Neural progenitor cell (in vitro differentiated cells): ENCODE measurements around the gene RPL10A. TPM values are rescaled to one million over a fixed set of nuclear protein-coding genes. Genes with fewer than 3 reads are reported as not detected.

Experiments
- DNase-seq: peaks from one replicate; pipeline ENCODE4 v3.0.0-alpha.2; 2016; ENCODE audit warnings: low spot score
- H2AFZ ChIP-seq: fragments of 200-600 bp; sonication (generic); replicated peaks from 2 replicates; pipeline ENCODE4 v1.6.1; 2016; ENCODE audit warnings: antibody characterized with exemption
- H3F3A ChIP-seq: fragments of 200-600 bp; sonication (generic); 2 replicates; pipeline ENCODE4 v1.6.1; 2016; ENCODE audit warnings: antibody characterized with exemption, low read depth
- H3K27ac ChIP-seq: fragments of 200-600 bp; sonication (generic); 2 replicates; pipeline ENCODE4 v1.5.1; 2016; ENCODE audit warnings: mild to moderate bottlenecking
- H3K27me3 ChIP-seq: fragments of 200-600 bp; sonication (generic); 2 replicates; pipeline ENCODE4 v1.6.1; 2016; ENCODE audit warnings: mild to moderate bottlenecking, moderate library complexity
- H3K36me3 ChIP-seq: fragments of 200-600 bp; sonication (generic); 2 replicates; pipeline ENCODE4 v1.5.1; 2016
- H3K4me1 ChIP-seq: fragments of 200-600 bp; sonication (generic); 2 replicates; pipeline ENCODE4 v1.6.1; 2016; ENCODE audit warnings: mixed run types
- H3K4me2 ChIP-seq: fragments of 200-600 bp; sonication (generic); 2 replicates; pipeline ENCODE4 v1.6.1; 2016
- H3K4me3 ChIP-seq: fragments of 200-600 bp; sonication (generic); 2 replicates; pipeline ENCODE4 v1.5.1; 2016
- H3K79me2 ChIP-seq: fragments of 200-600 bp; sonication (generic); 2 replicates; pipeline ENCODE4 v1.6.1; 2016; ENCODE audit warnings: low read depth
- H3K9ac ChIP-seq: fragments of 200-600 bp; sonication (generic); 2 replicates; pipeline ENCODE4 v1.6.1; 2016
- H3K9me3 ChIP-seq: fragments of 200-600 bp; sonication (generic); 2 replicates; pipeline ENCODE4 v1.5.1; 2016; ENCODE audit warnings: low read depth
- H4K20me1 ChIP-seq: fragments of 200-600 bp; sonication (generic); 2 replicates; pipeline ENCODE4 v1.6.1; 2016; ENCODE audit warnings: low read depth
- H3K27ac Mint-ChIP-seq: 3 replicates; pipeline ENCODE4 v1.8.0; 2021; ENCODE audit warnings: mixed read lengths
- H3K27me3 Mint-ChIP-seq: 2 replicates; pipeline ENCODE4 v1.8.0; 2022; ENCODE audit warnings: low read depth, mild to moderate bottlenecking, inconsistent platforms, moderate library complexity, mixed read lengths; ENCODE audit not compliant: insufficient read depth
- H3K36me3 Mint-ChIP-seq: 3 replicates; pipeline ENCODE4 v1.8.0; 2021; ENCODE audit warnings: mixed read lengths
- H3K4me1 Mint-ChIP-seq: 3 replicates; pipeline ENCODE4 v1.8.0; 2021; ENCODE audit warnings: mixed read lengths
- H3K4me3 Mint-ChIP-seq: 3 replicates; pipeline ENCODE4 v1.8.0; 2021; ENCODE audit warnings: mild to moderate bottlenecking, moderate library complexity, mixed read lengths
- H3K9me3 Mint-ChIP-seq: 3 replicates; pipeline ENCODE4 v1.8.0; 2020; ENCODE audit warnings: mixed read lengths
- CTCF ChIP-seq: fragments of 200-600 bp; sonication (generic); IDR thresholded peaks from 2 replicates; pipeline ENCODE4 v1.5.1; 2017; ENCODE audit warnings: antibody characterized with exemption, mild to moderate bottlenecking
- EZH2 ChIP-seq: fragments of 200-600 bp; sonication (generic); IDR thresholded peaks from 2 replicates; pipeline ENCODE4 v1.6.1; 2017; ENCODE audit warnings: antibody characterized with exemption, mild to moderate bottlenecking, moderate library complexity
- EZH2phosphoT487 ChIP-seq: fragments of 200-600 bp; sonication (generic); IDR thresholded peaks from 2 replicates; pipeline ENCODE4 v1.6.1; 2017; ENCODE audit warnings: antibody characterized with exemption
- total RNA-seq: library from RNA; depleted of rRNA; stranded (reverse); fragments of >200 nt; gene quantifications from 2 replicates; pipeline ENCODE4 v1.2.3, GENCODE V29; 2015; ENCODE audit warnings: low replicate concordance

The RPL10A gene
- total RNA-seq, 1 donor from 2014 or later = 2,002 TPM

GRCh38 chr6:35453236-35453635 is 15.0 kb upstream of the RPL10A start:
- Mint-ChIP-seq H3K4me1 (peaks cover 38% of the 10 kb centered on the region), H3K36me3 (peaks cover 9% of the 10 kb centered on the region), H3K4me3 (peak overlapping the region; percentile 83), H3K27me3 (peaks cover 9% of the 10 kb centered on the region), H3K27ac (no peak overlapping the region), H3K9me3 (no peaks in the 10 kb centered on the region)
- no peak overlapping the region for H3K27ac ChIP-seq
- no peak overlapping the region for H3K9ac ChIP-seq
- peaks cover 2% of the 10 kb centered on the region for H4K20me1 ChIP-seq
- H3K4me1 ChIP-seq = peaks cover 30% of the 10 kb centered on the region
- no peak overlapping the region for H2AFZ ChIP-seq
- peak overlapping the region; percentile 55 for H3K4me3 ChIP-seq
- no peaks in the 10 kb centered on the region for H3K36me3 ChIP-seq
- H3K27me3 ChIP-seq = peaks cover 32% of the 10 kb centered on the region
- H3K9me3 ChIP-seq = no peaks in the 10 kb centered on the region
- H3F3A ChIP-seq = peaks cover 25% of the 10 kb centered on the region
- DNase-seq = no peak
- peak overlapping the region; percentile 88 for H3K4me2 ChIP-seq
- TF ChIP-seq EZH2phosphoT487 (no peak), EZH2 (no peak), CTCF (no peak)
- no peaks in the 10 kb centered on the region for H3K79me2 ChIP-seq

GRCh38 chr6:35454391-35455110 is 13.7 kb upstream of the RPL10A start:
- H3K9me3 ChIP-seq = no peaks in the 10 kb centered on the region
- DNase-seq = peak; percentile 39
- H3K79me2 ChIP-seq = no peaks in the 10 kb centered on the region
- H3K9ac ChIP-seq = no peak overlapping the region
- no peak overlapping the region for H2AFZ ChIP-seq
- H3K4me3 ChIP-seq = peak overlapping the region; percentile 55
- Mint-ChIP-seq H3K4me1 (peaks cover 38% of the 10 kb centered on the region), H3K9me3 (no peaks in the 10 kb centered on the region), H3K27ac (peak overlapping the region; percentile 42), H3K36me3 (peaks cover 15% of the 10 kb centered on the region), H3K4me3 (peak overlapping the region; percentile 83), H3K27me3 (peaks cover 9% of the 10 kb centered on the region)
- TF ChIP-seq EZH2phosphoT487 (no peak), EZH2 (no peak), CTCF (no peak)
- no peaks in the 10 kb centered on the region for H3K36me3 ChIP-seq
- peak overlapping the region; percentile 88 for H3K4me2 ChIP-seq
- peak overlapping the region; percentile 64 for H3K27ac ChIP-seq
- H4K20me1 ChIP-seq = peaks cover 2% of the 10 kb centered on the region
- H3K4me1 ChIP-seq = peaks cover 30% of the 10 kb centered on the region
- peaks cover 32% of the 10 kb centered on the region for H3K27me3 ChIP-seq
- H3F3A ChIP-seq = peaks cover 25% of the 10 kb centered on the region

GRCh38 chr6:35457907-35458306 is 10.3 kb upstream of the RPL10A start:
- TF ChIP-seq EZH2phosphoT487 (no peak), EZH2 (no peak)
- Mint-ChIP-seq H3K27me3 (peaks cover 5% of the 10 kb centered on the region), H3K27ac (peak overlapping the region; percentile 79)

GRCh38 chr6:35461270-35461669 is 6.9 kb upstream of the RPL10A start:
- Mint-ChIP-seq H3K4me1 (no peaks in the 10 kb centered on the region), H3K27ac (no peak overlapping the region), H3K4me3 (no peak overlapping the region)

More at GRCh38 chr6:35457907-35458306, 10.3 kb upstream of the RPL10A start:
- Mint-ChIP-seq H3K9me3 (no peaks in the 10 kb centered on the region), H3K36me3 (peaks cover 21% of the 10 kb centered on the region), H3K4me3 (no peak overlapping the region), H3K4me1 (peaks cover 26% of the 10 kb centered on the region)
- no peaks in the 10 kb centered on the region for H3K9me3 ChIP-seq
- no peak overlapping the region for H3K27ac ChIP-seq
- DNase-seq = no peak
- H3K4me1 ChIP-seq = peaks cover 20% of the 10 kb centered on the region
- no peaks in the 10 kb centered on the region for H3K36me3 ChIP-seq
- H3K4me3 ChIP-seq = no peak overlapping the region
- H3K9ac ChIP-seq = no peak overlapping the region
- no peaks in the 10 kb centered on the region for H3K79me2 ChIP-seq
- peaks cover 13% of the 10 kb centered on the region for H3F3A ChIP-seq
- peaks cover 6% of the 10 kb centered on the region for H3K27me3 ChIP-seq
- no peak overlapping the region for H3K4me2 ChIP-seq
- no peak overlapping the region for H2AFZ ChIP-seq
- H4K20me1 ChIP-seq = peaks cover 2% of the 10 kb centered on the region

More at GRCh38 chr6:35461270-35461669, 6.9 kb upstream of the RPL10A start:
- Mint-ChIP-seq H3K9me3 (no peaks in the 10 kb centered on the region), H3K27me3 (no peaks in the 10 kb centered on the region), H3K36me3 (peaks cover 19% of the 10 kb centered on the region)
- H3K27me3 ChIP-seq = no peaks in the 10 kb centered on the region
- no peak overlapping the region for H3K9ac ChIP-seq
- H3K36me3 ChIP-seq = no peaks in the 10 kb centered on the region
- H3K9me3 ChIP-seq = no peaks in the 10 kb centered on the region
- H2AFZ ChIP-seq = no peak overlapping the region
- DNase-seq = no peak
- no peak overlapping the region for H3K4me2 ChIP-seq
- no peaks in the 10 kb centered on the region for H4K20me1 ChIP-seq
- no peaks in the 10 kb centered on the region for H3F3A ChIP-seq
- H3K79me2 ChIP-seq = no peaks in the 10 kb centered on the region
- H3K4me3 ChIP-seq = no peak overlapping the region
- H3K4me1 ChIP-seq = no peaks in the 10 kb centered on the region
- TF ChIP-seq CTCF (no peak), EZH2 (no peak), EZH2phosphoT487 (no peak)
- H3K27ac ChIP-seq = no peak overlapping the region
